A549 (cell line): ENCODE data around the gene HLA-DQB1. TPM values are rescaled to one million over a fixed set of nuclear protein-coding genes. Genes with fewer than 3 reads are reported as not detected.

ENCODE experiments used
- ATAC-seq, 2 experiments: fragments of 200-7000 bp in 1 of 2; fragments of >200 bp in 1 of 2; cut with Nextera tagmentation in 1 of 2; cut with Tn5 transposase in 1 of 2; 3 replicates each; pipeline versions ENCODE4 v1.8.0 to v1.9.1; 2018 to 2020; ENCODE audit warnings: mild to moderate bottlenecking in 1 of 2, moderate library complexity in 1 of 2
- CTCF ChIA-PET: fragments of 300-600 bp; sonication (Branson Sonifier 250); formaldehyde crosslinking; extraction: SDS; loops from one replicate; lab custom pipeline; 2021; ENCODE audit warnings: antibody characterized with exemption, inconsistent platforms; lab: Yijun Ruan, JAX
- POLR2A ChIA-PET: fragments of 350-600 bp; formaldehyde crosslinking; extraction: SDS; loops from one replicate; lab custom pipeline; 2021; ENCODE audit warnings: antibody characterized with exemption, inconsistent platforms; lab: Yijun Ruan, JAX
- DNase-seq, 2 experiments: peaks; one replicate each; pipeline versions ENCODE4 v3.0.0 to v3.0.0-alpha.2; 2011 to 2016; ENCODE audit warnings: low read depth in 1 of 2, low spot score in 1 of 2
- FAIRE-seq: peaks from 2 replicates; lab custom pipeline; 2011; peaks lifted over from hg19 to GRCh38; lab: Jason Lieb, UNC
- H3K27ac ChIP-seq, 2 experiments: fragments of >200 bp; sonication (Bioruptor Twin); formaldehyde crosslinking; 3 replicates each; pipeline ENCODE4 v1.5.1; 2016 to 2017
- H3K4me1 ChIP-seq: fragments of >200 bp; sonication (Bioruptor Twin); formaldehyde crosslinking; 3 replicates; pipeline ENCODE4 v1.6.1; 2016
- H3K4me2 ChIP-seq: fragments of >200 bp; sonication (Bioruptor Twin); formaldehyde crosslinking; 3 replicates; pipeline ENCODE4 v1.6.1; 2016
- H3K4me3 ChIP-seq: fragments of >200 bp; sonication (Bioruptor Twin); formaldehyde crosslinking; 3 replicates; pipeline ENCODE4 v1.5.1; 2016
- H3K9me3 ChIP-seq: fragments of >200 bp; sonication (Bioruptor Twin); formaldehyde crosslinking; 3 replicates; pipeline ENCODE4 v1.6.1; 2016
- ATOH8 ChIP-seq: fragments of 250-450 bp; sonication (Bioruptor Pico); IDR thresholded peaks from 2 replicates; pipeline ENCODE4 v1.5.0; 2020; ENCODE audit warnings: low read depth, mild to moderate bottlenecking, moderate library complexity
- BCL3 ChIP-seq: fragments of >200 bp; sonication (Bioruptor Twin); formaldehyde crosslinking; IDR thresholded peaks from 3 replicates; pipeline ENCODE4 v1.6.1; 2016
- BHLHE40 ChIP-seq: IDR thresholded peaks from 2 replicates; pipeline ENCODE4 v1.6.1; 2012; ENCODE audit warnings: low read depth, low read length, inconsistent platforms
- CEBPB ChIP-seq, 2 experiments: fragments of >200 bp in 1 of 2; sonication (Bioruptor Twin) in 1 of 2; formaldehyde crosslinking in 1 of 2; IDR thresholded peaks; 2 replicates each; pipeline ENCODE4 v1.6.1; 2012 to 2016
- CHD2 ChIP-seq: fragments of 150-350 bp; IDR thresholded peaks from 2 replicates; pipeline ENCODE4 v1.6.1; 2014; ENCODE audit warnings: low read length; ENCODE audit not compliant: partially characterized antibody
- CTCF ChIP-seq: fragments of >200 bp; sonication (Bioruptor Twin); formaldehyde crosslinking; IDR thresholded peaks from 3 replicates; pipeline ENCODE4 v1.5.1; 2016
- EP300 ChIP-seq, 2 experiments: fragments of >200 bp; sonication (Bioruptor Twin); formaldehyde crosslinking; IDR thresholded peaks; 2 replicates in 1 of 2; 3 replicates in 1 of 2; pipeline ENCODE4 v1.6.1; 2016 to 2017
- ESRRA ChIP-seq: fragments of 150-350 bp; IDR thresholded peaks from 2 replicates; pipeline ENCODE4 v1.6.1; 2014; ENCODE audit warnings: mild to moderate bottlenecking, low read length, borderline replicate concordance
- FOSL2 ChIP-seq, 2 experiments: fragments of 450-650 bp in 1 of 2; fragments of >200 bp in 1 of 2; sonication (Bioruptor Twin) in 1 of 2; formaldehyde crosslinking; IDR thresholded peaks; 2 replicates each; pipeline versions ENCODE4 v1.5.0 to v1.6.1; 2016 to 2020; ENCODE audit warnings: mild to moderate bottlenecking in 1 of 2, moderate library complexity in 1 of 2
- HES2 ChIP-seq: fragments of >200 bp; sonication (Bioruptor Twin); formaldehyde crosslinking; IDR thresholded peaks from 2 replicates; pipeline ENCODE4 v1.6.1; 2016
- HOXA7 ChIP-seq: fragments of 250-450 bp; sonication (Bioruptor Pico); IDR thresholded peaks from 2 replicates; pipeline ENCODE4 v1.5.0; 2020; ENCODE audit warnings: mild to moderate bottlenecking, moderate library complexity
- JUNB ChIP-seq: fragments of >200 bp; sonication (Bioruptor Twin); formaldehyde crosslinking; IDR thresholded peaks from 2 replicates; pipeline ENCODE4 v1.6.1; 2016
- KDM1A ChIP-seq: fragments of 200-600 bp; sonication (generic); IDR thresholded peaks from 2 replicates; pipeline ENCODE4 v1.6.1; 2016; ENCODE audit warnings: low read depth, mild to moderate bottlenecking
- MYC ChIP-seq: IDR thresholded peaks from 2 replicates; pipeline ENCODE4 v1.6.1; 2012; ENCODE audit warnings: mild to moderate bottlenecking, inconsistent platforms, low read length, improper control_type of control experiment, borderline replicate concordance
- NFE2L2 ChIP-seq: fragments of 150-350 bp; conservative IDR thresholded peaks from 2 replicates; pipeline ENCODE4 v1.6.1; 2014; ENCODE audit warnings: low read length
- PHF8 ChIP-seq: fragments of 200-600 bp; sonication (generic); IDR thresholded peaks from 2 replicates; pipeline ENCODE4 v1.6.1; 2016; ENCODE audit warnings: low read depth, mild to moderate bottlenecking, antibody characterized with exemption, moderate library complexity, borderline replicate concordance
- POLR2A ChIP-seq: IDR thresholded peaks from 2 replicates; pipeline ENCODE4 v1.6.1; 2012; ENCODE audit warnings: mild to moderate bottlenecking, low read length
- REST ChIP-seq: fragments of 200-600 bp; sonication (generic); IDR thresholded peaks from 2 replicates; pipeline ENCODE4 v1.6.1; 2016; ENCODE audit warnings: antibody characterized with exemption, mild to moderate bottlenecking, moderate library complexity
- SREBF2 ChIP-seq: fragments of 450-650 bp; IDR thresholded peaks from 2 replicates; pipeline ENCODE4 v1.6.1; 2014; ENCODE audit warnings: mild to moderate bottlenecking, moderate library complexity
- USF2 ChIP-seq: fragments of 450-650 bp; IDR thresholded peaks from 2 replicates; pipeline ENCODE4 v1.6.1; 2014; ENCODE audit warnings: antibody characterized with exemption
- ZNF302 ChIP-seq: fragments of 250-450 bp; sonication (Bioruptor Pico); IDR thresholded peaks from 2 replicates; pipeline ENCODE4 v1.9.0; 2021; ENCODE audit warnings: inconsistent platforms, mild to moderate bottlenecking, moderate library complexity
- WGBS: methylation state at CpG from one replicate; pipeline ENCODE4 v1.1.6; 2017; ENCODE audit errors: missing lambda C conversion rate; 5-methylcytosine and 5-hydroxymethylcytosine counted together
- polyA plus RNA-seq, 4 experiments: library from polyadenylated mRNA; depleted of rRNA in 3 of 4; stranded (reverse); fragments of >200 nt; fragmentation: RNase III in 1 of 4; extraction: RNeasy Plus Mini Kit Qiagen cat#74134 plus additional on column Dnase treatment in 1 of 4; gene quantifications; 2 replicates in 3 of 4; 3 replicates in 1 of 4; pipeline ENCODE4 v1.2.3, GENCODE V29; 2011 to 2017

Gene HLA-DQB1
- polyA plus RNA-seq, 2 of the 4 experiments (the other 2 are of a cell fraction): not detected

GRCh38 chr6:32621372-32621771 lies 45.1 kb downstream of the HLA-DQB1 start:
- 0% methylated on average over 3 of the region's 3 CpGs for WGBS
- DNase-seq: no peak
- FAIRE-seq: no peak
- CTCF ChIA-PET: interaction anchor here (0.8 kb wide), 1 partner anchor 167 kb away, joined by 3 read pairs; no protein-coding TSS in a partner anchor
- no peak overlapping the region for H3K4me3 ChIP-seq
- ATAC-seq: no peak
- H3K4me2 ChIP-seq: no peak overlapping the region
- H3K4me1 ChIP-seq: no peaks in the 10 kb centered on the region
- POLR2A ChIA-PET: no interaction called here
- no peaks in the 10 kb centered on the region for H3K9me3 ChIP-seq
- no peak overlapping the region for H3K27ac ChIP-seq
- TF ChIP-seq CTCF: no peak
- no peak for TF ChIP-seq MYC
- TF ChIP-seq HOXA7 (CRISPR knock-in tag): no peak
- no peak for TF ChIP-seq CEBPB (IDR thresholded peaks at IDR 0.05)
- TF ChIP-seq BCL3: no peak
- no peak for TF ChIP-seq HES2
- no peak for TF ChIP-seq ESRRA
- no peak for TF ChIP-seq CHD2
- no peak for TF ChIP-seq EP300 (IDR thresholded peaks at IDR 0.05)
- TF ChIP-seq BHLHE40: no peak
- TF ChIP-seq PHF8: no peak
- no peak for TF ChIP-seq USF2
- no peak for TF ChIP-seq JUNB
- no peak for TF ChIP-seq SREBF2

GRCh38 chr6:32617751-32618150 lies 48.7 kb downstream of the HLA-DQB1 start:
- FAIRE-seq (no peak), DNase-seq (no peak)
- 30% methylated on average over 1 of the region's 1 CpG for WGBS
- no peaks in the 10 kb centered on the region for H3K4me1 ChIP-seq
- POLR2A ChIA-PET: no interaction called here
- H3K9me3 ChIP-seq: no peaks in the 10 kb centered on the region
- no peak overlapping the region for H3K4me2 ChIP-seq
- TF ChIP-seq ATOH8 (CRISPR knock-in tag) (no peak), ZNF302 (no peak), FOSL2 (IDR thresholded peaks at IDR 0.05) (no peak), FOSL2 (CRISPR knock-in tag; IDR thresholded peaks at IDR 0.05) (no peak), ESRRA (no peak), CTCF (no peak), NFE2L2 (no peak), HOXA7 (CRISPR knock-in tag) (no peak), REST (no peak), KDM1A (no peak), POLR2A (no peak)
- TF ChIP-seq, all 56 proteins: peak for 0
- ATAC-seq: no peak
- CTCF ChIA-PET: no interaction called here
- Histone ChIP-seq H3K27ac (no peak overlapping the region), H3K4me3 (no peak overlapping the region)
